GM23338 (cell line): ENCODE results near the gene CD47. TPM values are rescaled to one million over a fixed set of nuclear protein-coding genes. Genes with fewer than 3 reads are reported as not detected.

ENCODE experiments used
- ATAC-seq: fragments of 200-7000 bp; cut with Tn5 transposase; 3 replicates; pipeline ENCODE4 v1.9.1; 2020
- DNase-seq: peaks from one replicate; pipeline ENCODE4 v3.0.0-alpha.2; 2015; ENCODE audit warnings: low spot score
- H2AFZ ChIP-seq: fragments of 200-600 bp; sonication (generic); 2 replicates; pipeline ENCODE4 v1.8.0; 2016; ENCODE audit warnings: antibody characterized with exemption, mild to moderate bottlenecking, moderate library complexity
- H3F3A ChIP-seq: fragments of 200-600 bp; sonication (generic); replicated peaks from 2 replicates; pipeline ENCODE4 v1.8.0; 2017; ENCODE audit warnings: antibody characterized with exemption, mixed run types, low read depth
- H3K27ac ChIP-seq: fragments of 200-600 bp; sonication (generic); 2 replicates; pipeline ENCODE4 v1.6.1; 2016; ENCODE audit warnings: low read depth
- H3K27me3 ChIP-seq: fragments of 200-600 bp; sonication (generic); 2 replicates; pipeline ENCODE4 v1.8.0; 2016; ENCODE audit warnings: mild to moderate bottlenecking, mixed run types, moderate library complexity; ENCODE audit not compliant: insufficient read depth
- H3K36me3 ChIP-seq: fragments of 200-600 bp; sonication (generic); 2 replicates; pipeline ENCODE4 v1.8.0; 2016; ENCODE audit warnings: mild to moderate bottlenecking; ENCODE audit not compliant: insufficient read depth
- H3K4me1 ChIP-seq: fragments of 200-600 bp; sonication (generic); 2 replicates; pipeline ENCODE4 v1.8.0; 2016; ENCODE audit warnings: mild to moderate bottlenecking, moderate library complexity; ENCODE audit not compliant: insufficient read depth
- H3K4me2 ChIP-seq: fragments of 200-600 bp; sonication (generic); 2 replicates; pipeline ENCODE4 v1.7.1; 2017; ENCODE audit warnings: mixed run types
- H3K4me3 ChIP-seq: fragments of 200-600 bp; sonication (generic); 2 replicates; pipeline ENCODE4 v1.6.1; 2016; ENCODE audit warnings: mixed run types
- H3K79me2 ChIP-seq: fragments of 200-600 bp; sonication (generic); replicated peaks from 2 replicates; pipeline ENCODE4 v1.8.0; 2017; ENCODE audit warnings: mild to moderate bottlenecking; ENCODE audit not compliant: insufficient read depth
- H3K9me2 ChIP-seq: fragments of 200-600 bp; sonication (generic); 2 replicates; pipeline ENCODE4 v1.8.0; 2017; ENCODE audit not compliant: insufficient read depth
- H4K20me1 ChIP-seq: fragments of 200-600 bp; sonication (generic); replicated peaks from 2 replicates; pipeline ENCODE4 v1.8.0; 2017; ENCODE audit warnings: mild to moderate bottlenecking; ENCODE audit not compliant: insufficient read depth
- H3K27ac Mint-ChIP-seq: 2 replicates; pipeline ENCODE4 v1.8.0; 2020; ENCODE audit warnings: inconsistent platforms, mild to moderate bottlenecking, moderate library complexity, mixed read lengths
- H3K27me3 Mint-ChIP-seq: 3 replicates; pipeline ENCODE4 v1.8.0; 2022; ENCODE audit warnings: low read depth, mild to moderate bottlenecking, moderate library complexity, mixed read lengths, inconsistent platforms; ENCODE audit not compliant: insufficient read depth, poor library complexity
- H3K36me3 Mint-ChIP-seq: 3 replicates; pipeline ENCODE4 v1.8.0; 2021; ENCODE audit warnings: low read depth, mild to moderate bottlenecking, inconsistent platforms, moderate library complexity, mixed read lengths
- H3K4me1 Mint-ChIP-seq: 3 replicates; pipeline ENCODE4 v1.8.0; 2020; ENCODE audit warnings: mild to moderate bottlenecking, inconsistent platforms, mixed read lengths
- H3K4me3 Mint-ChIP-seq: 3 replicates; pipeline ENCODE4 v1.8.0; 2021; ENCODE audit warnings: moderate library complexity, mild to moderate bottlenecking, inconsistent platforms, mixed read lengths
- H3K9me3 Mint-ChIP-seq: 3 replicates; pipeline ENCODE4 v1.8.0; 2020; ENCODE audit warnings: moderate library complexity, mild to moderate bottlenecking, inconsistent platforms, mixed read lengths
- CREB1 ChIP-seq: fragments of 250-450 bp; sonication (Bioruptor Pico); IDR thresholded peaks from 2 replicates; pipeline ENCODE4 v1.5.0; 2020; ENCODE audit warnings: low read depth, mild to moderate bottlenecking, moderate library complexity
- CTCF ChIP-seq, 2 experiments: fragments of 200-600 bp in 1 of 2; sonication (generic) in 1 of 2; conservative IDR thresholded peaks; 2 replicates each; pipeline versions ENCODE4 v1.5.1 to v1.6.1; 2016 to 2017; ENCODE audit warnings: antibody characterized with exemption in 2 of 2, low read depth in 2 of 2, mild to moderate bottlenecking in 2 of 2, moderate library complexity in 1 of 2
- ETS1 ChIP-seq: IDR thresholded peaks from 2 replicates; pipeline ENCODE4 v1.6.1; 2016; ENCODE audit warnings: antibody characterized with exemption
- EZH2 ChIP-seq: fragments of 200-600 bp; sonication (generic); IDR thresholded peaks from one replicate; pipeline ENCODE4 v1.8.0; 2017; ENCODE audit warnings: antibody characterized with exemption, mild to moderate bottlenecking, low read depth; ENCODE audit not compliant: unreplicated experiment
- EZH2phosphoT487 ChIP-seq: fragments of 200-600 bp; sonication (generic); IDR thresholded peaks from one replicate; pipeline ENCODE4 v1.8.1; 2018; ENCODE audit warnings: antibody characterized with exemption; ENCODE audit not compliant: unreplicated experiment
- JUNB ChIP-seq: IDR thresholded peaks from one replicate; pipeline ENCODE4 v1.6.1; 2016; ENCODE audit warnings: antibody characterized with exemption; ENCODE audit not compliant: unreplicated experiment
- NANOG ChIP-seq: IDR thresholded peaks from 2 replicates; pipeline ENCODE4 v1.6.1; 2016; ENCODE audit warnings: antibody characterized with exemption, borderline replicate concordance
- POLR2AphosphoS5 ChIP-seq: IDR thresholded peaks from 2 replicates; pipeline ENCODE4 v1.6.1; 2016; ENCODE audit warnings: antibody characterized with exemption, low read depth
- REST ChIP-seq: IDR thresholded peaks from one replicate; pipeline ENCODE4 v1.6.1; 2018; ENCODE audit warnings: antibody characterized with exemption; ENCODE audit not compliant: unreplicated experiment
- ZNF114 ChIP-seq: fragments of 250-450 bp; sonication (Bioruptor Pico); IDR thresholded peaks from 2 replicates; pipeline ENCODE4 v1.5.0; 2020; ENCODE audit warnings: mild to moderate bottlenecking, moderate library complexity
- polyA plus RNA-seq: library from polyadenylated mRNA; unstranded; fragments of >200 nt; fragmentation: Nextera tagmentation; extraction: Ambion mirVana; gene quantifications from 2 replicates; pipeline ENCODE4 v1.2.1, GENCODE V29; 2016
- total RNA-seq: library from RNA; depleted of rRNA; stranded (reverse); fragments of >200 nt; shearing (Covaris generic); gene quantifications from 2 replicates; pipeline ENCODE4 v1.2.3, GENCODE V29; 2014

The CD47 gene
- total and polyA plus RNA-seq, 2 experiments from 2014 or later = 22.1 to 26.9 TPM

DNA sequence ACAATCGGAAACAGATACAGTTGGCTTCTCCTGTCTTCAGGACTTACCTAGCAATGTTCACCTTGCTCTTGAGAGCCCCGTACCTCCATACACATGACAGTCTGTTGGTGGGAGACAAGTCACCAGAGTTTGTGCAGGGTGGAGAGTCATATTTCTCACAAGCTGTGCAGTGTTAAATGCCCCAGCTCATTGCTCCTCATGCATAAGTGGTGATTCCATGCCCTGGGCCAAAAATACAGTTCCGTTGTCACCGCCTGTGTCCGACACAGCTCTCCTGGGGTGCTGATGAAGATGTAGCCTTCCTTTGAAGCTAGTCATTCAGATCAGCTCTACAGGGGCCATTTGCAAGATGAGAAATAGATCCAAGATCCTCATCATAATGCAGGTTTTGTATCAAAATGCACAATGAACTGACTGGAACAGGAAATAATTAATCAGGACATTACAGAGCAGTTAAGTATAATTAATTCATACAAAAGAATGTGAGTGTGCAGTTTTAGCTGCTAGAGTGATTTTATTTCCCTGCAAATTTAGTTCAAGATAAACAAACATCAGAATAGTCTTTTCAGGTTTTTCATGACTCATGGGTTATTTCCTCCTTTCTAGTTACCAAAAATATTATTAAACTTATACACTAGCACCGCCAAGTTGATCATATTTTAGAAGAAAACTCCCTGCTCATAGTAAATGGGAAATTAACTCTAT lies 66.5 kb downstream of the CD47 start (continued):
- TF ChIP-seq JUNB = no peak
- no peak for TF ChIP-seq POLR2AphosphoS5
- TF ChIP-seq NANOG = no peak
- TF ChIP-seq ETS1 = no peak
- no peak for TF ChIP-seq REST
- no peak for TF ChIP-seq ZNF114 (CRISPR knock-in tag)
- TF ChIP-seq EZH2phosphoT487 = no peak
- TF ChIP-seq CREB1 (CRISPR knock-in tag) = no peak

DNA sequence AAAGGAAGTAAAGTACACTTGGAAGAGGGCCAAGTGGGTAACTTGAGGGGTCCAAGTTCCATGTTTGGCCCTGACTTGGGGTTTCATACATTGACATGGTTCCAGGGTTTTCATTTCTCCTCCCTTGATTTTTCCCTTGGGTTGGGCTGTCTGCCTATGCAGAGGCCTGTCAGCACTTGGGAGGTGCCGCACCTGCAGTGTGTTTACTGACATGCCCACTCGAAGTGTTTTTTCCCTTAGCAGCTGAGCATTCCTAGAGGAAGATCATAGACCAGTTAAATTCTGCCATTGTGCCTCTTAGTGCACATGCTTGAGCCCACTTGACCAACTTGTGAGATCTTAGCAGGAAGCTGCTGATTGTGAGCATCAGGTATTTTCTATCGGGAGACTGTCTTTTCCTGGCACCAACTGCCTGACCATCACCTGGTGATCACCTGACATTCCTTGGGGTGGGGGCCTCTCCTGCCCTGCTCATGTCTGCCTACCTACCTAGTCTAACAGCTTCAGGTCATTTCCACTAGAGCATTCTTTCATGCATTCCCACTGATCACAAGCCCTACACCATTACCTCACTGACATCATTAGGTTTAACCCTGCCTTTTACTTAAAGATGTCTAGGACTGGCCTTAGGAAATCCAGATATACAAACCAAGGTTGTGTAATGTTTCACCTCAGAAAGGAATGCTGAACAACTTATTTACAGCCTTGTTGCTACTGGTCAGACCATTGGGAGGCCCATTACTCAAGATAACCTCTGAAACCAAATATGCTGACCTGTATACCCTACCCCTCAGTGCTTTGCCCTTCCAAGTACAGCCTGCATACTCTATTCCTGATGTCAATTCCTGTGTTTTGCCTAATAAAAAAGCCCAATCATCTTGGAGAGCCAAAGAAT lies 68.3 kb downstream of the CD47 start:
- no peak for ATAC-seq
- Histone ChIP-seq H3K27me3 (no peaks in the 10 kb centered on the region), H3K79me2 (no peaks in the 10 kb centered on the region), H3K27ac (no peak overlapping the region), H4K20me1 (no peaks in the 10 kb centered on the region), H2AFZ (no peak overlapping the region), H3K36me3 (no peaks in the 10 kb centered on the region; the same call in 1 of the 2 replicates), H3K4me1 (peaks cover 12% of the 10 kb centered on the region), H3K4me3 (no peak overlapping the region), H3K9me2 (0 out of 2 replicates have a peak, but pooled peaks cover 3% of the 10 kb centered on the region), H3K4me2 (no peak overlapping the region), H3F3A (no peaks in the 10 kb centered on the region)
- Mint-ChIP-seq H3K27ac (no peak overlapping the region), H3K27me3 (peaks cover 6% of the 10 kb centered on the region), H3K4me1 (peaks cover 26% of the 10 kb centered on the region), H3K4me3 (no peak overlapping the region), H3K36me3 (peaks cover 3% of the 10 kb centered on the region; the same call in 2 of the 3 replicates), H3K9me3 (peaks cover 7% of the 10 kb centered on the region; the same call in 2 of the 3 replicates)
- no peak for DNase-seq
- TF ChIP-seq CTCF (conservative IDR thresholded peaks at IDR 0.05; ENCODE audit: low read depth in 2 of 2) (no peak), ETS1 (no peak), ZNF114 (CRISPR knock-in tag) (no peak), EZH2 (no peak), NANOG (no peak), REST (no peak)
